ENCODE data around the gene EPHA2.

EPHA2 gene

GRCh38 chr1:16149146-16149545 lies 6.7 kb downstream of the EPHA2 start:
- no peak for DNase-seq

GRCh38 chr1:16148329-16149092 lies 7.4 kb downstream of the EPHA2 start:
- no peak for DNase-seq

GRCh38 chr1:16147156-16147926 lies 8.5 kb downstream of the EPHA2 start:
- DNase-seq: no peak

- DNase-seq: no peak
These were observed 9.4 kb downstream of the EPHA2 start for GRCh38 chr1:16146279-16147155.

- no peak for DNase-seq
These were observed 10.1 kb downstream of the EPHA2 start for GRCh38 chr1:16145662-16146278.

GRCh38 chr1:16145030-16145661 lies 10.7 kb downstream of the EPHA2 start:
- DNase-seq: no peak

GRCh38 chr1:16144325-16145029 lies 11.4 kb downstream of the EPHA2 start:
- no peak for DNase-seq

GRCh38 chr1:16143566-16144324 lies 12.1 kb downstream of the EPHA2 start:
- DNase-seq: no peak

- DNase-seq: no peak
These were observed 12.8 kb downstream of the EPHA2 start for GRCh38 chr1:16143005-16143565.

GRCh38 chr1:16142383-16142995 lies 13.4 kb downstream of the EPHA2 start:
- no peak for DNase-seq

GRCh38 chr1:16141573-16142336 lies 14.1 kb downstream of the EPHA2 start:
- DNase-seq: no peak

- DNase-seq: no peak
These were observed 15.7 kb downstream of the EPHA2 start for GRCh38 chr1:16140068-16140596.

GRCh38 chr1:16139473-16139962 lies 16.4 kb downstream of the EPHA2 start:
- DNase-seq: no peak

- DNase-seq: no peak
These were observed 17.1 kb downstream of the EPHA2 start for GRCh38 chr1:16138772-16139221.

- DNase-seq: no peak
These were observed 17.9 kb downstream of the EPHA2 start for GRCh38 chr1:16137890-16138467.

- DNase-seq: no peak
These were observed 20.4 kb downstream of the EPHA2 start for GRCh38 chr1:16135501-16135900.

- DNase-seq: no peak
These were observed 21.0 kb downstream of the EPHA2 start for GRCh38 chr1:16134906-16135305.

- no peak for DNase-seq
These were observed 21.6 kb downstream of the EPHA2 start for GRCh38 chr1:16134066-16134801.

Measured in NCI-H446 treated with DMSO at 0.1 percent for 48 hours (cell line).